Measurements from ENCODE around the gene SCGN. TPM values are rescaled to one million over a fixed set of nuclear protein-coding genes. Genes with fewer than 3 reads are reported as not detected.

SCGN gene
- total RNA-seq, 1 donor from 2014 or later = not detected

DNA sequence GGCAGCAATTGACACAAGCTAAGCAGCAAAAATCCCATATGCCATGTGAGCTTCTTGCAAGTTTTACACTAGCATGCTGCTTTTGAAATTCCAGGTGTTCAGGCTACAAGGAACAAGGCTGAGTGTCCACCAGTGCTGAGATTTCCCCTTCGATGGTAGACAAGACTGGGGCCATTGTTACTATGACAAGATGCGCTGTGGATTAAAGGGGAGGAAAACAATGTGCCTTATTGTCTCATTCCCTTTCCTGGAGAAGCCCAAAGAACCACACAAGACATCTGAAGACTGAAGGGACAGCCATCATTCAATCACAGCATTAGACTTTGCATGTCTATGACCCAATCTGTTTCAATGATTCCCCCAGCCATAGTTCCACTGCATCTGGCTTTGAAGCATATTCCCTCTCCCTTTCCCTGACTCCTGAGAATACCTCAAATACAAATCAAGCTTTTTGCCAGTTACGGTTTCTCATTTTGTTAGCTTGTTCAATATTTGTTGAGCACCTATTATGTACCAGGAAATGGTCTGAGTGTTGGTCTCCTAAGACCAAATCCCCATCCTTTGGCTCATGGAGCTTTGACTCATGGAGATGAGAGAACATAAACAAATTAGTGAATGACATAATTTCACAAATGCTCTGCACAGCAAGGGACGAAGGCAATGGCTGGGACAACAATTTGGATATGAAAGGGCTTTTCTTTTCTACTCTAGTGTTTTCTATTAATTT is 23.4 kb upstream of the SCGN start:
- Mint-ChIP-seq H3K27ac (ENCODE audit: unreplicated experiment) (no peak overlapping the region), H3K9me3 (ENCODE audit: low read depth) (no peaks in the 10 kb centered on the region), H3K4me1 (ENCODE audit: low read depth) (no peaks in the 10 kb centered on the region), H3K27me3 (ENCODE audit: low read depth) (peaks cover 12% of the 10 kb centered on the region), H3K36me3 (ENCODE audit: low read depth) (no peaks in the 10 kb centered on the region), H3K4me3 (ENCODE audit: unreplicated experiment) (no peak overlapping the region)
- DNase-seq (ENCODE audit: low spot score) = no peak
- TF ChIP-seq, protein P1, sequence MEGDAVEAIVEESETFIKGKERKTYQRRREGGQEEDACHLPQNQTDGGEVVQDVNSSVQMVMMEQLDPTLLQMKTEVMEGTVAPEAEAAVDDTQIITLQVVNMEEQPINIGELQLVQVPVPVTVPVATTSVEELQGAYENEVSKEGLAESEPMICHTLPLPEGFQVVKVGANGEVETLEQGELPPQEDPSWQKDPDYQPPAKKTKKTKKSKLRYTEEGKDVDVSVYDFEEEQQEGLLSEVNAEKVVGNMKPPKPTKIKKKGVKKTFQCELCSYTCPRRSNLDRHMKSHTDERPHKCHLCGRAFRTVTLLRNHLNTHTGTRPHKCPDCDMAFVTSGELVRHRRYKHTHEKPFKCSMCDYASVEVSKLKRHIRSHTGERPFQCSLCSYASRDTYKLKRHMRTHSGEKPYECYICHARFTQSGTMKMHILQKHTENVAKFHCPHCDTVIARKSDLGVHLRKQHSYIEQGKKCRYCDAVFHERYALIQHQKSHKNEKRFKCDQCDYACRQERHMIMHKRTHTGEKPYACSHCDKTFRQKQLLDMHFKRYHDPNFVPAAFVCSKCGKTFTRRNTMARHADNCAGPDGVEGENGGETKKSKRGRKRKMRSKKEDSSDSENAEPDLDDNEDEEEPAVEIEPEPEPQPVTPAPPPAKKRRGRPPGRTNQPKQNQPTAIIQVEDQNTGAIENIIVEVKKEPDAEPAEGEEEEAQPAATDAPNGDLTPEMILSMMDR (IDR thresholded peaks at IDR 0.05) = no peak

DNA sequence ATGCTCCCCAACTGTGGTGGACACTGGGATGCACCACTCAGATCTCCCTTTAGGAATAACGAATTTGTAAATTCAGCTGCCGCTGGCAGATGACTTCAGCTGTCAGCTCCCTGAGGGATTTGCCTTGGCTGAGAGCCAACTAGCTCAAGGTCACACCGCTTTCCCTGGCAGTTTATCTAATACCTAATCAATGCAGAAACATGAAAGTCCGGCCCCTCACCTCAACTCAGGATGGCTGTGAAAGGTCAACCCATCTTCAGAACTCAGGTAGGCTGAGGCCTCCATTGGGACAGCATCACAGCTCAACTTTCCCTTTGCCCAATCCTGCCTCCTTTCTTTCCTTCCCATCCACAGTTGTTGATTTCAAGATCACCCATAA is 22.8 kb upstream of the SCGN start:
- Mint-ChIP-seq H3K9me3 (ENCODE audit: low read depth) (no peaks in the 10 kb centered on the region), H3K4me1 (ENCODE audit: low read depth) (no peaks in the 10 kb centered on the region), H3K36me3 (ENCODE audit: low read depth) (no peaks in the 10 kb centered on the region), H3K4me3 (ENCODE audit: unreplicated experiment) (no peak overlapping the region), H3K27ac (ENCODE audit: unreplicated experiment) (no peak overlapping the region), H3K27me3 (ENCODE audit: low read depth) (peaks cover 15% of the 10 kb centered on the region)
- TF ChIP-seq, protein P1 (IDR thresholded peaks at IDR 0.05) = no peak
- no peak for DNase-seq (ENCODE audit: low spot score)

DNA sequence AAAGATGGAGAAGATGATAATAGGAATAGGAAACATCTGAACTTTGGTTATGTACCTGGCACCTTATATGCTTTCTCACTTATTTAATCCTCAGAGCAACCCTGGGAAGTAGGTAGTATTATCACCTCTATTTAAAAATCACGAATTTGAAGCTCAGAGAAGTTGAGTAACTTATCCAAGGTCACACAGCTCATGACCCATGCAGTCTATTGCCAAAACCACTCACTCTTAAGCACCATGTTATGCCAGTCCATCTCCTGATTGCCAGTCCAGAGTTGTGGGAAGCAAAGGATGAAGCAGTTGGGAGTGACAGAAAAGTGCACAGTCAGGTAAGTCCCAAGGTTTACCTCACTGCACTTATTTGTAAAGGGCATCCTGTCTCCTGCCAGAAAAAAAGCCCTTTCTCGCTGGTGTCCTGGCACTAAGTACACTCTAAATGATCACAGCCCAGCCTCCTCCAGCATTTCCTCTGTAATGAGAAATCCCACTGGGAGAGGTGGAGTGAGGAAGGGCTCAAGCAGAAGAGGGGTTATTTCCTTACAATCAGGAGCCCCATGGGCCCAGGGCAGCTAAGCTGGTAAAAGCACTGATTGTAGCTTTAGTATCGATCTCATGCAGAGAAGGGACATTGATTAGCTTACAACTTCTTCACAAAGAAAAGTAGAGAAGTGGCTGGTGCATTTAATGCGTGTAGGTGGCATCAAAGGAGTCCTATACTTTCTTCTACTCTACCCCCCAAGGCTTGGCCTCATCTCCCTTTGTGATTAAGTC is 21.3 kb upstream of the SCGN start:
- Mint-ChIP-seq H3K36me3 (ENCODE audit: low read depth) (no peaks in the 10 kb centered on the region), H3K4me3 (ENCODE audit: unreplicated experiment) (no peak overlapping the region), H3K27me3 (ENCODE audit: low read depth) (peaks cover 22% of the 10 kb centered on the region), H3K27ac (ENCODE audit: unreplicated experiment) (no peak overlapping the region), H3K4me1 (ENCODE audit: low read depth) (no peaks in the 10 kb centered on the region), H3K9me3 (ENCODE audit: low read depth) (no peaks in the 10 kb centered on the region)
- no peak for DNase-seq (ENCODE audit: low spot score)
- TF ChIP-seq, protein P1 (IDR thresholded peaks at IDR 0.05) = no peak

DNA sequence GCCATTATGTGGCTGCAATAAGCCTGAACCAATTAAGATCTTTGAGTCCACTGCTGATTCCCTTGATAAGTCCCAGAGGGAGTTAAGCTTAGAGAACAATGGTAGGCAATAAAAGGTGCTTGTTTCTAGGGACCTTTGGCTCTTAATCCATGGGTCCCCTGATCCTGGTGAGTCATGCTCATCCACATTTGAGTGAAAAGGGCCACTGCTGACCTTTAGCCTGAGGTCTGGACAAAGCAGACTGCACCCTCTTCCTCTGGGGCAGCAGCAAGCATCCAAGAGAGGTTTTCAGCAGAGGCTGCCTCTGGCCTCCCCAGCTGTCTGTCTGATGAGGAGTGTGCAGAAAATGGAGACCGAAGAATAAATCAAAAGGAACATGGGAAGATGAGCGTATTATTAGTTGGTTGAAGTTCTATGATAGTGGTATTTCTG is 16.1 kb upstream of the SCGN start:
- Mint-ChIP-seq H3K27me3 (ENCODE audit: low read depth) (peaks cover 35% of the 10 kb centered on the region), H3K4me1 (ENCODE audit: low read depth) (no peaks in the 10 kb centered on the region), H3K4me3 (ENCODE audit: unreplicated experiment) (no peak overlapping the region), H3K9me3 (ENCODE audit: low read depth) (no peaks in the 10 kb centered on the region), H3K27ac (ENCODE audit: unreplicated experiment) (no peak overlapping the region), H3K36me3 (ENCODE audit: low read depth) (no peaks in the 10 kb centered on the region)
- no peak for DNase-seq (ENCODE audit: low spot score)
- TF ChIP-seq, protein P1 (IDR thresholded peaks at IDR 0.05) = no peak

DNA sequence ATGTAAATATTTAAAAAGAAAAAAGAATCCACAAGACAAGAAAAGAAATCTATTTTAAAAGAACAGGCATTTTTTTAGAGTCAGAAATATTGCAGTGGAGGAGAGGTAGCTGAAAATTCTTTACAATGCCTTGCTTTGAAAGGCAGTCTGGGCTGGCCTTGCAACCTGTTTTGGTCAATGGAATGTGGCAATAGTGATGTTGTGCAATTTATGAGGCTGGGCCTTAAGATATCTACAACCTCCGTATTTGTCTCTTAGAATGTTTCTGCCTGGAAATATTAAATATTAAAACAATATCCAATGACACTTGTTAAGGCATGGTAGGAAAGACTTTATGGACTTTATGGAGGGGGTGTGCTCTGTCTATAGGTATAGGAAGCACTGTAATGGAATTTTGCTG is 14.8 kb upstream of the SCGN start:
- Mint-ChIP-seq H3K36me3 (ENCODE audit: low read depth) (no peaks in the 10 kb centered on the region), H3K9me3 (ENCODE audit: low read depth) (no peaks in the 10 kb centered on the region), H3K4me1 (ENCODE audit: low read depth) (no peaks in the 10 kb centered on the region), H3K27me3 (ENCODE audit: low read depth) (peaks cover 39% of the 10 kb centered on the region), H3K27ac (ENCODE audit: unreplicated experiment) (no peak overlapping the region), H3K4me3 (ENCODE audit: unreplicated experiment) (no peak overlapping the region)
- TF ChIP-seq, protein P1 (IDR thresholded peaks at IDR 0.05) = no peak
- DNase-seq (ENCODE audit: low spot score) = no peak
